CD4-positive, CD25-positive, alpha-beta regulatory T cell (primary cell): Measurements from ENCODE around the gene ZFP36L1. TPM values are rescaled to one million over a fixed set of nuclear protein-coding genes. Genes with fewer than 3 reads are reported as not detected.

Experiments
- ATAC-seq, 2 donors: fragments of 150-1000 bp; cut with Tn5 transposase; one replicate each; pipeline ENCODE4 v1.10.0; 2021; ENCODE audit warnings: low read depth in 2 of 2, moderate number of reproducible peaks in 2 of 2, moderate library complexity in 1 of 2
- DNase-seq, 3 donors: peaks; one replicate each; pipeline versions ENCODE4 v3.0.0 to v3.0.0-alpha.2; 2012 to 2022; ENCODE audit warnings: mixed read lengths in 1 of 3
- H3K27ac ChIP-seq: one replicate; pipeline ENCODE4 v1.7.0; 2013; ENCODE audit warnings: mild to moderate bottlenecking, low read length; ENCODE audit not compliant: insufficient read depth, poor library complexity, severe bottlenecking
- H3K27me3 ChIP-seq: one replicate; pipeline ENCODE4 v1.7.0; 2013; ENCODE audit warnings: low read length; ENCODE audit not compliant: control insufficient read depth, insufficient read depth
- H3K36me3 ChIP-seq: one replicate; pipeline ENCODE4 v1.7.0; 2013; ENCODE audit warnings: mild to moderate bottlenecking, low read length, moderate library complexity; ENCODE audit not compliant: control insufficient read depth, insufficient read depth
- H3K4me1 ChIP-seq: 2 replicates; pipeline ENCODE4 v1.7.0; 2013; ENCODE audit warnings: mild to moderate bottlenecking, low read length; ENCODE audit not compliant: insufficient read depth, control insufficient read depth, poor library complexity, severe bottlenecking
- H3K4me3 ChIP-seq: one replicate; pipeline ENCODE4 v1.7.0; 2013; ENCODE audit warnings: low read depth, mild to moderate bottlenecking, low read length, moderate library complexity
- H3K9me3 ChIP-seq, 2 experiments: 1 replicate in 1 of 2; 2 replicates in 1 of 2; pipeline ENCODE4 v1.7.0; 2013; ENCODE audit warnings: low read length in 2 of 2, mild to moderate bottlenecking in 1 of 2, moderate library complexity in 1 of 2; ENCODE audit not compliant: control insufficient read depth in 2 of 2
- H3K27ac Mint-ChIP-seq, 3 donors: one replicate each; pipeline ENCODE4 v1.8.0; 2020 to 2022; ENCODE audit warnings: mild to moderate bottlenecking in 3 of 3, mixed read lengths in 3 of 3, moderate library complexity in 2 of 3
- H3K27me3 Mint-ChIP-seq: one replicate; pipeline ENCODE4 v1.8.0; 2022; ENCODE audit warnings: mild to moderate bottlenecking, mixed read lengths
- H3K36me3 Mint-ChIP-seq: one replicate; pipeline ENCODE4 v1.8.0; 2020; ENCODE audit warnings: mixed read lengths
- H3K4me1 Mint-ChIP-seq, 4 donors: one replicate each; pipeline ENCODE4 v1.8.0; 2020 to 2022; ENCODE audit warnings: mixed read lengths in 4 of 4, mild to moderate bottlenecking in 1 of 4
- H3K4me3 Mint-ChIP-seq, 4 donors: one replicate each; pipeline ENCODE4 v1.8.0; 2020 to 2022; ENCODE audit warnings: mild to moderate bottlenecking in 4 of 4, mixed read lengths in 4 of 4, moderate library complexity in 3 of 4
- H3K9me3 Mint-ChIP-seq, 7 donors: one replicate each; pipeline ENCODE4 v1.8.0; 2020 to 2022; ENCODE audit warnings: mixed read lengths in 7 of 7, mild to moderate bottlenecking in 3 of 7, moderate library complexity in 2 of 7
- polyA plus RNA-seq, 4 donors: library from polyadenylated mRNA; unstranded; fragments of 300-500 nt; fragmentation: Illumina TruSeq; gene quantifications; one replicate each; pipeline ENCODE4 v1.2.3, GENCODE V29; 2021
- total RNA-seq: library from RNA; stranded (reverse); gene quantifications from one replicate; pipeline ENCODE4 v1.2.3, GENCODE V29; 2022

Gene ZFP36L1
- total and polyA plus RNA-seq, 5 donors from 2014 or later: 78.5 to 200 (median 114) TPM

DNA sequence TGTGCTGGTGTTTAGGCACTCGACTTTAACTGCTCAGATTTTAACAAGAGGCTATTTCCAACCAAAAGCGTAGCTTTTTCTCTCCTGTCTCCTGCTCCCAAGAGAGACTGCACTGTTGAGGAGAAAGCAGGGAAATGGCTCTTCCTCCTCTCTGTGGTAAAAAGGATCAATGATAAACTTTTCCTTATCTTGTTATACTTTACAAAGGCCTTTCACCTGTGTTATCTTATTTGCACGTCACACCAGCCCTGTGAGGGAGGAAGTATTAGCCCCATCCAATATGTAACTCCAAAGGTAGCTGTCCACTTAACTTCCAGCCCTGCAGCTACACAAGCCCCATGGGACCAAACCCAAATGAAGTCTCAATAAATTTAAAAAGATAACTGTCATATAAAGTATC lies 32.9 kb upstream of the ZFP36L1 start:
- DNase-seq (no peak), ATAC-seq (no peak)
- H3K9me3 Mint-ChIP-seq: peaks cover 0 to 2% (median 0%) of the 10 kb centered on the region in 7 donors
- H3K9me3 ChIP-seq: no peaks in the 10 kb centered on the region
- no peak overlapping the region for H3K27ac Mint-ChIP-seq
- peaks cover 8 to 35% (median 10%) of the 10 kb centered on the region in 4 donors for H3K4me1 Mint-ChIP-seq
- no peak overlapping the region for H3K4me3 Mint-ChIP-seq
- no peaks in the 10 kb centered on the region for H3K36me3 Mint-ChIP-seq
- H3K4me1 ChIP-seq: peaks cover 21% of the 10 kb centered on the region
- no peak overlapping the region for H3K4me3 ChIP-seq
- no peaks in the 10 kb centered on the region for H3K36me3 ChIP-seq
- H3K27me3 Mint-ChIP-seq: peaks cover 14% of the 10 kb centered on the region
- no peaks in the 10 kb centered on the region for H3K27me3 ChIP-seq
- H3K27ac ChIP-seq: no peak overlapping the region

DNA sequence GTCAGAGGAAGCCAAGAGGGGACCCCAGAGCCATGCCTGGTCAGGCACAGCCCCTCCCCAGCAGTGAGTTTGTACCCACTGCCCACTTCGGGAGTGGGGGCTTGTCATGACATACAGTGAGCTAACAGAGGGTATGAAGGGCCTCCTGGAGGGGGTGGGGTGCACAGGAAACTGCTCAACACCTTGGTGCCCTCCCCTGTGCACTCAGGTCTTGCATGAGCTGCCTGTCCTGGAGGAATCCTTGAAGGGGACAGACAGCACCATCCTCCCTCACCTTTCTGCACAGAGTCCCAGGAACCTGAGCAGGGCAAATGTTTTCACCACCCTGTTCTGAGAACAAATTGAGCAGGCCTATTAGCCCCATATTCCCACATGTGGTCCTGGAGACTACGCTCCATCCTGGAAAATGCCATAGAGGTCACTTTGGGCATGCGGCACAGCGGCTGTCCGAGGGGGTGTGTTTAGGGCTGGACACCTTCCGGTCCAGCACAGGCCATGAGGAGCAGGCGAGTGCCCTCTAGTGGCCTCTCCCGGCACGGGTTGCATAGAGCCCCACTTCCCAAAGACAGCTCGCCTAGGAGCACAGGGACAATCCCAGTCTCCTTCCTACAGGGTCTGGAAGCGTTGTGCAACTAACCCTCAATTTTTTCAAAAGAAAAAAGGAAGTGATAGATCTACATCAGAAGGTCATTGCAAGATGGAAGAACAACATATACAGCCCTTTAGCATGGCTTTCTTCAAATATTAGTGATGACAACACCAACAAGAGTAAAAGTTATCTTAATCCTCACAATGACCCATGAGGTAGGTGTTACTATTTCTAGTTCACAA lies 31.9 kb upstream of the ZFP36L1 start:
- no peak for ATAC-seq
- peaks cover 31% of the 10 kb centered on the region for H3K4me1 ChIP-seq

DNA sequence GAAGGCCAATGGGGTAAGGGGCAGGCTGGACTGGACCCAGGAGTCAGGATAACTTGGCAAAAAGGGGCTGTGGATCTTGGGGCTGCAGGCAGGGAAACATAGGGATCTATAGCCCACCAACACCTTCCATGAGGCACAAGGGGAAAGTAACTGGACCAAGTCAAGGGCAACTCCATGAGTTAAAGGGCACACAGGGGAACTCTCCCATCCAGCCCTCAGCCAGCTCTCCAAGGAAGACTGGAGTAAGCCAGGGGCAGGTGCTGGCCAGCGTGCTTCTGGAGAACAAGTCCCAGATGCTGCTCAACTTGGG lies 31.3 kb upstream of the ZFP36L1 start:
- H3K9me3 ChIP-seq: no peaks in the 10 kb centered on the region
- Mint-ChIP-seq H3K27ac (no peak overlapping the region), H3K4me3 (peak overlapping the region in 1 of 4 donors; percentile 81), H3K4me1 (peaks cover 17 to 51% (median 22%) of the 10 kb centered on the region in 4 donors), H3K27me3 (peaks cover 8% of the 10 kb centered on the region), H3K36me3 (no peaks in the 10 kb centered on the region), H3K9me3 (peaks cover 0 to 2% (median 0%) of the 10 kb centered on the region in 7 donors)
- ATAC-seq (no peak), DNase-seq (no peak)
- no peaks in the 10 kb centered on the region for H3K36me3 ChIP-seq
- no peaks in the 10 kb centered on the region for H3K27me3 ChIP-seq
- H3K4me3 ChIP-seq: no peak overlapping the region
- peaks cover 37% of the 10 kb centered on the region for H3K4me1 ChIP-seq
- H3K27ac ChIP-seq: no peak overlapping the region

More for the DNA sequence above, 31.9 kb upstream of the ZFP36L1 start:
- H3K27ac Mint-ChIP-seq: no peak overlapping the region
- peaks cover 14 to 45% (median 18%) of the 10 kb centered on the region in 4 donors for H3K4me1 Mint-ChIP-seq
- H3K4me3 ChIP-seq: no peak overlapping the region
- H3K27ac ChIP-seq: no peak overlapping the region
- H3K9me3 ChIP-seq: no peaks in the 10 kb centered on the region
- no peaks in the 10 kb centered on the region for H3K36me3 Mint-ChIP-seq
- H3K27me3 Mint-ChIP-seq: peaks cover 8% of the 10 kb centered on the region
- no peaks in the 10 kb centered on the region for H3K36me3 ChIP-seq
- H3K4me3 Mint-ChIP-seq: no peak overlapping the region
- DNase-seq: peak in 1 of 3 donors; percentile 21
- peaks cover 0 to 2% (median 0%) of the 10 kb centered on the region in 7 donors for H3K9me3 Mint-ChIP-seq
- H3K27me3 ChIP-seq: no peaks in the 10 kb centered on the region

- DNase-seq (no peak), ATAC-seq (no peak)
- Mint-ChIP-seq H3K9me3 (no peaks in the 10 kb centered on the region), H3K4me3 (peak overlapping the region in 1 of 4 donors; percentile 81), H3K4me1 (peaks cover 17 to 54% (median 24%) of the 10 kb centered on the region in 4 donors), H3K27me3 (peaks cover 4% of the 10 kb centered on the region), H3K36me3 (no peaks in the 10 kb centered on the region), H3K27ac (peak overlapping the region in 2 of 3 donors; percentile 12 to 37)
- H3K36me3 ChIP-seq: no peaks in the 10 kb centered on the region
- no peaks in the 10 kb centered on the region for H3K9me3 ChIP-seq
- H3K4me3 ChIP-seq: no peak overlapping the region
- peaks cover 39% of the 10 kb centered on the region for H3K4me1 ChIP-seq
- H3K27ac ChIP-seq: no peak overlapping the region
- no peaks in the 10 kb centered on the region for H3K27me3 ChIP-seq
Observed at GRCh38 chr14:68823434-68824206, 30.8 kb upstream of the ZFP36L1 start.

DNA sequence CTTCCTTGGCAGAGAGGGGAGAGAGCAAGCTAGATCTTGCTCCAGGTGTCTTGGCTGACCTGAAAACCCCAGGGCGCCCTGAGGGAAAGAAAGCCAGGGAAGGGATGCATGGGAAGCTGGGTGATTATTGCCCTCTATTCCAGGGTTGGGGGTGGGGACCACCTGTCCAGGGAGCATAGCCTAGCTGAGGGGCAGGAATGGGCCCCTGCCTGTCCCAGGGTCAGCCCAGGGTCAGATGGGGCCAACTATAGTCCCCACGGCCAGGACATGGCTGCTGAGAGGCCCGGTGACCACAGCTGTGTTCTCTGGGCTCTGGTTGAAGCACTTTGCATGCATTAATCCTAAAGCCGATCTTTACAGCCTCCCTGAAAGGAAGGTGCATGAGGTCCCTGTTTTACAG lies 30.1 kb upstream of the ZFP36L1 start:
- Histone ChIP-seq H3K9me3 (no peaks in the 10 kb centered on the region), H3K36me3 (no peaks in the 10 kb centered on the region), H3K27ac (peak overlapping the region; percentile 80), H3K27me3 (no peaks in the 10 kb centered on the region), H3K4me3 (no peak overlapping the region), H3K4me1 (peaks cover 39% of the 10 kb centered on the region)
- Mint-ChIP-seq H3K36me3 (no peaks in the 10 kb centered on the region), H3K27me3 (no peaks in the 10 kb centered on the region), H3K4me1 (peaks cover 17 to 59% (median 26%) of the 10 kb centered on the region in 4 donors), H3K27ac (peak overlapping the region in 2 of 3 donors; percentile 37 to 57), H3K9me3 (no peaks in the 10 kb centered on the region), H3K4me3 (no peak overlapping the region)
- DNase-seq (no peak), ATAC-seq (no peak)

DNA sequence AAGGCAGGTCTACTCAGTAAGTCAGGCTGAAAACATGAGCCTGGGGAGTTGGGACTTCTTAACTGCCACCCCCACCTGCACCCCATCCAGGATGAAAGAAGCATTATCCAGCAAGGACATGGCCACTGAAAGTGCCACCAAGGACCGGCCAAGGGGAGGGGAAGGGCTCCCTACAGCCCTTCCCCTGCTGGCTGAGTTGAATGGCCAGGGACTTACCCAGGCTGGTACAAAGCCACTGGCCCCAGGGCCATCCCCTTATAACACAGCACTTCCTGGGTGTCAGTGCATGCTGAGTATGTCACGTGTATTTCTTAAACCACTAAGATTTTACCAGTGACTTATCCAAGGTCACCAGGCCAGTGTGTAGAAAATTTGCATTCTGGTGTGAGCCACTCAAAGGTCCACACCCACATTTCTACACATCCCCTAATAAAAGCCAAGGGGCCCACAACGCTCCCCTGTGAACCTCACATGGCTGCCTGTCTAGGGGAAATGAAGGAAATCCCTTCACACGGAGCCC lies 29.3 kb upstream of the ZFP36L1 start:
- Histone ChIP-seq H3K4me1 (peaks cover 40% of the 10 kb centered on the region), H3K9me3 (no peaks in the 10 kb centered on the region), H3K36me3 (no peaks in the 10 kb centered on the region), H3K27me3 (no peaks in the 10 kb centered on the region), H3K27ac (peak overlapping the region; percentile 80), H3K4me3 (peak overlapping the region; percentile 39)
- Mint-ChIP-seq H3K4me1 (peaks cover 18 to 64% (median 29%) of the 10 kb centered on the region in 4 donors), H3K9me3 (no peaks in the 10 kb centered on the region), H3K27ac (peak overlapping the region; percentile 89 to 93 (median 93)), H3K4me3 (peak overlapping the region in 3 of 4 donors; percentile 63 to 82 (median 70)), H3K36me3 (no peaks in the 10 kb centered on the region), H3K27me3 (no peaks in the 10 kb centered on the region)
- ATAC-seq (peak; percentile 63 to 68), DNase-seq (peak in 1 of 3 donors; percentile 53)

- Mint-ChIP-seq H3K4me1 (peaks cover 20 to 70% (median 34%) of the 10 kb centered on the region in 4 donors), H3K36me3 (no peaks in the 10 kb centered on the region), H3K27ac (peak overlapping the region; percentile 91 to 95 (median 93)), H3K9me3 (no peaks in the 10 kb centered on the region), H3K27me3 (no peaks in the 10 kb centered on the region), H3K4me3 (peak overlapping the region; percentile 48 to 86 (median 83))
- H3K4me3 ChIP-seq: peak overlapping the region; percentile 39
- H3K27me3 ChIP-seq: no peaks in the 10 kb centered on the region
- no peaks in the 10 kb centered on the region for H3K36me3 ChIP-seq
- DNase-seq (peak in 1 of 3 donors; percentile 18), ATAC-seq (no peak)
- H3K27ac ChIP-seq: peak overlapping the region; percentile 80
- H3K9me3 ChIP-seq: no peaks in the 10 kb centered on the region
- peaks cover 47% of the 10 kb centered on the region for H3K4me1 ChIP-seq
Observed at GRCh38 chr14:68820999-68821683, 28.3 kb upstream of the ZFP36L1 start.
